HG03442 (cell line): ENCODE measurements around the gene ASB18.

Experiments
- ATAC-seq: cut with Tn5 transposase; IDR thresholded peaks from one replicate; pipeline ENCODE4 v1.9.1; 2021; ENCODE audit warnings: mild to moderate bottlenecking, moderate library complexity; ENCODE audit not compliant: unreplicated experiment

The ASB18 gene

GRCh38 chr2:236164925-236165841 lies 99.0 kb downstream of the ASB18 start:
- no peak for ATAC-seq

- no peak for ATAC-seq
These were observed 99.8 kb downstream of the ASB18 start for GRCh38 chr2:236164201-236164924.

GRCh38 chr2:236163471-236164200 lies 100.6 kb downstream of the ASB18 start:
- no peak for ATAC-seq

GRCh38 chr2:236162882-236163470 lies 101.2 kb downstream of the ASB18 start:
- no peak for ATAC-seq

- no peak for ATAC-seq
These were observed 102.0 kb downstream of the ASB18 start for GRCh38 chr2:236162031-236162845.

- no peak for ATAC-seq
These were observed 102.7 kb downstream of the ASB18 start for GRCh38 chr2:236161531-236161930.

- no peak for ATAC-seq
These were observed 103.1 kb downstream of the ASB18 start for GRCh38 chr2:236161082-236161462.

- no peak for ATAC-seq
These were observed 103.7 kb downstream of the ASB18 start for GRCh38 chr2:236160366-236161081.

- ATAC-seq: no peak
These were observed 104.4 kb downstream of the ASB18 start for GRCh38 chr2:236159778-236160170.

GRCh38 chr2:236158969-236159777 lies 105.0 kb downstream of the ASB18 start:
- ATAC-seq: no peak

GRCh38 chr2:236157815-236158498 lies 106.2 kb downstream of the ASB18 start:
- no peak for ATAC-seq

GRCh38 chr2:236157366-236157765 lies 106.8 kb downstream of the ASB18 start:
- no peak for ATAC-seq

- ATAC-seq: no peak
These were observed 107.4 kb downstream of the ASB18 start for GRCh38 chr2:236156860-236157194.

- ATAC-seq: no peak
These were observed 107.9 kb downstream of the ASB18 start for GRCh38 chr2:236156095-236156859.

- no peak for ATAC-seq
These were observed 108.8 kb downstream of the ASB18 start for GRCh38 chr2:236155406-236155805.

- ATAC-seq: no peak
These were observed 117.8 kb downstream of the ASB18 start for GRCh38 chr2:236146436-236146835.

GRCh38 chr2:236143811-236144210 lies 120.4 kb downstream of the ASB18 start:
- ATAC-seq: no peak
